Measurements from ENCODE around the gene GNS. TPM values are rescaled to one million over a fixed set of nuclear protein-coding genes. Genes with fewer than 3 reads are reported as not detected.

The GNS gene
- total and polyA plus RNA-seq, 2 of the 4 experiments (the other 2 are of a cell fraction): 60.4 to 80.7 TPM

DNA sequence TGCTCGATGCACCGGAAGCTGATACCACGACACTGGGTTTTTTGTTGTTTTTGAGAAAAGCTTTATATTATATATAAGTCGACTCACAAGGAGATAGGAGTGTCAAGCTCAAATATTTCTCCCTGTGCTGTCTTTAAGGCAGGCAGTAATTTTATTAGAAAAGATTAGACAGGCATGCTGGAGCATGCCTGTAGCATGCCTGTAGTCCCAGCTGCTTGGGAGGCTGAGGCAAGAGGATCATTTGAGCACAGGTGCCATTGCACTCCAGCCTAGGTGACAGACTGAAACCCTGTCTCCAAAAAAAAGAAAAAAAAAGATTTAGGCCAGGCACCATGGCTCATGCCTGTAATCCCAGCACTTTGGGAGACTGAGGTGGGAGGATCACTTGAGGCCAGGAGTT, 51.8 kb downstream of the GNS start:
- H3K4me2 ChIP-seq (ENCODE audit: low read depth, low read length): no peak overlapping the region
- no peaks in the 10 kb centered on the region for H4K20me1 ChIP-seq (ENCODE audit: insufficient read depth, low read length)
- no peak overlapping the region for H3K4me3 ChIP-seq (ENCODE audit: insufficient read depth, low read depth, low read length)
- no peak overlapping the region for H4K5ac ChIP-seq (ENCODE audit: low read depth, low read length)
- no peak overlapping the region for H2BK5ac ChIP-seq (ENCODE audit: low read depth, low read length, poor library complexity, severe bottlenecking)
- no peak overlapping the region for H3K27ac ChIP-seq (ENCODE audit: insufficient read depth, low read length)
- no CpG with 5 or more reads among the region's 4 CpGs for WGBS, 2 experiments (ENCODE audit: extremely low coverage in 2 of 2, insufficient read length in 1 of 2)
- DNase-seq (no peak), ATAC-seq (ENCODE audit: low read depth) (no peak)
- H2BK15ac ChIP-seq (ENCODE audit: low read depth, low read length): no peak overlapping the region
- intact Hi-C loops (cut with micrococcal nuclease): no loop called here
- no peak overlapping the region for H2BK20ac ChIP-seq (ENCODE audit: low read depth, low read length)
- H3K4me1 ChIP-seq (ENCODE audit: control insufficient read depth, insufficient read depth, low read length): no peaks in the 10 kb centered on the region
- peaks cover 6% of the 10 kb centered on the region; the same call in 1 of the 2 replicates for H3K9me1 ChIP-seq (ENCODE audit: insufficient read depth, low read length)
- 0 out of 2 replicates have a peak, but pooled peaks cover 4% of the 10 kb centered on the region for H3K36me3 ChIP-seq (ENCODE audit: control insufficient read depth, insufficient read depth, low read length)
- dilution Hi-C loops (cut with HindIII; ENCODE audit: low sequenced_read_pairs, unreplicated experiment): no loop called here
- no peak overlapping the region for H2AFZ ChIP-seq (replicated peaks; ENCODE audit: low read length, poor library complexity)
- H3K56ac ChIP-seq (ENCODE audit: extremely low read depth, insufficient read depth, low read length): no peak overlapping the region
- ChIA-PET POLR2A (ENCODE audit: unreplicated experiment) (no interaction called here), CTCF (interaction anchor here (1.3 to 2.1 kb wide), 2 partner anchors 9 to 10 kb away, joined by 3 to 9 read pairs; no protein-coding TSS in a partner anchor)
- no TSS peak for BruUV-seq (replicated peaks)
- no peak overlapping the region for H3K23ac ChIP-seq (ENCODE audit: low read depth, low read length)
- no peak overlapping the region for H3K9ac ChIP-seq (ENCODE audit: low read depth, low read length)
- H3K27me3 ChIP-seq (ENCODE audit: control insufficient read depth, insufficient read depth, low read length): no peaks in the 10 kb centered on the region
- TF ChIP-seq RCOR1 (IDR thresholded peaks at IDR 0.05; ENCODE audit: insufficient replicate concordance, low read length) (no peak), CEBPB (IDR thresholded peaks at IDR 0.05; ENCODE audit: low read depth, low read length) (no peak), NFE2L2 (IDR thresholded peaks at IDR 0.05; ENCODE audit: low read depth, low read length) (no peak), MXI1 (IDR thresholded peaks at IDR 0.05; ENCODE audit: borderline replicate concordance, low read depth, low read length) (no peak), RAD21 (IDR thresholded peaks at IDR 0.05; ENCODE audit: low read length) (no peak), CHD1 (IDR thresholded peaks at IDR 0.05; ENCODE audit: low read depth, low read length) (no peak), RFX5 (IDR thresholded peaks at IDR 0.05; ENCODE audit: low read depth, low read length) (no peak), MAZ (IDR thresholded peaks at IDR 0.05; ENCODE audit: borderline replicate concordance, low read depth, low read length) (no peak), BHLHE40 (IDR thresholded peaks at IDR 0.05; ENCODE audit: low read depth, low read length) (no peak), FOS (IDR thresholded peaks at IDR 0.05; ENCODE audit: low read depth, low read length) (no peak), SMC3 (IDR thresholded peaks at IDR 0.05; ENCODE audit: low read depth, low read length) (no peak), POLR2A (IDR thresholded peaks at IDR 0.05; ENCODE audit: low read depth, low read length) (no peak), MAFK (IDR thresholded peaks at IDR 0.05; ENCODE audit: low read depth, low read length) (no peak)
- TF ChIP-seq, protein P1, sequence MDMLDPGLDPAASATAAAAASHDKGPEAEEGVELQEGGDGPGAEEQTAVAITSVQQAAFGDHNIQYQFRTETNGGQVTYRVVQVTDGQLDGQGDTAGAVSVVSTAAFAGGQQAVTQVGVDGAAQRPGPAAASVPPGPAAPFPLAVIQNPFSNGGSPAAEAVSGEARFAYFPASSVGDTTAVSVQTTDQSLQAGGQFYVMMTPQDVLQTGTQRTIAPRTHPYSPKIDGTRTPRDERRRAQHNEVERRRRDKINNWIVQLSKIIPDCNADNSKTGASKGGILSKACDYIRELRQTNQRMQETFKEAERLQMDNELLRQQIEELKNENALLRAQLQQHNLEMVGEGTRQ (IDR thresholded peaks at IDR 0.05; ENCODE audit: low read depth, low read length): no peak
- TF ChIP-seq, protein P2, sequence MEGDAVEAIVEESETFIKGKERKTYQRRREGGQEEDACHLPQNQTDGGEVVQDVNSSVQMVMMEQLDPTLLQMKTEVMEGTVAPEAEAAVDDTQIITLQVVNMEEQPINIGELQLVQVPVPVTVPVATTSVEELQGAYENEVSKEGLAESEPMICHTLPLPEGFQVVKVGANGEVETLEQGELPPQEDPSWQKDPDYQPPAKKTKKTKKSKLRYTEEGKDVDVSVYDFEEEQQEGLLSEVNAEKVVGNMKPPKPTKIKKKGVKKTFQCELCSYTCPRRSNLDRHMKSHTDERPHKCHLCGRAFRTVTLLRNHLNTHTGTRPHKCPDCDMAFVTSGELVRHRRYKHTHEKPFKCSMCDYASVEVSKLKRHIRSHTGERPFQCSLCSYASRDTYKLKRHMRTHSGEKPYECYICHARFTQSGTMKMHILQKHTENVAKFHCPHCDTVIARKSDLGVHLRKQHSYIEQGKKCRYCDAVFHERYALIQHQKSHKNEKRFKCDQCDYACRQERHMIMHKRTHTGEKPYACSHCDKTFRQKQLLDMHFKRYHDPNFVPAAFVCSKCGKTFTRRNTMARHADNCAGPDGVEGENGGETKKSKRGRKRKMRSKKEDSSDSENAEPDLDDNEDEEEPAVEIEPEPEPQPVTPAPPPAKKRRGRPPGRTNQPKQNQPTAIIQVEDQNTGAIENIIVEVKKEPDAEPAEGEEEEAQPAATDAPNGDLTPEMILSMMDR (conservative IDR thresholded peaks at IDR 0.05; ENCODE audit: low read depth, low read length): no peak
- TF ChIP-seq, protein P3, sequence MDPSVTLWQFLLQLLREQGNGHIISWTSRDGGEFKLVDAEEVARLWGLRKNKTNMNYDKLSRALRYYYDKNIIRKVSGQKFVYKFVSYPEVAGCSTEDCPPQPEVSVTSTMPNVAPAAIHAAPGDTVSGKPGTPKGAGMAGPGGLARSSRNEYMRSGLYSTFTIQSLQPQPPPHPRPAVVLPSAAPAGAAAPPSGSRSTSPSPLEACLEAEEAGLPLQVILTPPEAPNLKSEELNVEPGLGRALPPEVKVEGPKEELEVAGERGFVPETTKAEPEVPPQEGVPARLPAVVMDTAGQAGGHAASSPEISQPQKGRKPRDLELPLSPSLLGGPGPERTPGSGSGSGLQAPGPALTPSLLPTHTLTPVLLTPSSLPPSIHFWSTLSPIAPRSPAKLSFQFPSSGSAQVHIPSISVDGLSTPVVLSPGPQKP (IDR thresholded peaks at IDR 0.05; ENCODE audit: borderline replicate concordance, low read depth, low read length): no peak
- no peak overlapping the region for H3K14ac ChIP-seq (replicated peaks; ENCODE audit: low read depth, low read length)
- no peak overlapping the region for H2AK5ac ChIP-seq (ENCODE audit: low read depth, low read length)
- H2AK9ac ChIP-seq (replicated peaks; ENCODE audit: low read depth, low read length, poor library complexity): no peak overlapping the region
- H3K79me1 ChIP-seq (ENCODE audit: low read depth in 1 of 2, low read length in 2 of 2): no peaks in the 10 kb centered on the region
- no peak overlapping the region for H3K18ac ChIP-seq (ENCODE audit: low read depth, low read length)
- no peak overlapping the region for H4K91ac ChIP-seq (ENCODE audit: insufficient read depth, low read depth, low read length)
- H4K8ac ChIP-seq (ENCODE audit: low read depth in 2 of 2, low read length in 2 of 2): no peak overlapping the region
- H2BK120ac ChIP-seq (ENCODE audit: low read depth, low read length): no peak overlapping the region
- H3K4ac ChIP-seq (ENCODE audit: low read depth, low read length): no peak overlapping the region
- no peaks in the 10 kb centered on the region for H3K9me3 ChIP-seq (ENCODE audit: control insufficient read depth, insufficient read depth, low read length)
- in situ Hi-C loops (cut with MboI; ENCODE audit: low sequenced_read_pairs): no loop called here

Data from IMR-90 (cell line).